WERI-Rb-1 (cell line): Measurements from ENCODE around the gene UNC5CL.

Experiments used
- DNase-seq: peaks from one replicate; pipeline ENCODE4 v3.0.0-alpha.2; 2020
- H3K27ac ChIP-seq: fragments of 250-450 bp; sonication (Bioruptor Pico); 2 replicates; pipeline ENCODE4 v1.5.1; 2020; ENCODE audit warnings: mild to moderate bottlenecking, moderate library complexity
- H3K27me3 ChIP-seq: fragments of 250-450 bp; sonication (Bioruptor Pico); 2 replicates; pipeline ENCODE4 v1.5.1; 2021; ENCODE audit warnings: mild to moderate bottlenecking, low read depth, moderate library complexity; ENCODE audit not compliant: insufficient read depth, severe bottlenecking
- H3K36me3 ChIP-seq: fragments of 250-450 bp; sonication (Bioruptor Pico); 2 replicates; pipeline ENCODE4 v1.5.1; 2020; ENCODE audit warnings: mild to moderate bottlenecking, moderate library complexity
- H3K4me3 ChIP-seq: 2 replicates; pipeline ENCODE4 v1.5.1; 2011; ENCODE audit warnings: low read depth, mild to moderate bottlenecking, control low read depth, low read length
- H3K9me3 ChIP-seq: fragments of 250-450 bp; sonication (Bioruptor Pico); 2 replicates; pipeline ENCODE4 v1.5.1; 2021; ENCODE audit warnings: mild to moderate bottlenecking, moderate library complexity; ENCODE audit not compliant: severe bottlenecking
- TF ChIP-seq, protein P1 (sequence below): IDR thresholded peaks from 2 replicates; pipeline ENCODE4 v1.5.1; 2011; ENCODE audit warnings: low read depth, mild to moderate bottlenecking, control low read depth, inconsistent platforms, low read length

The UNC5CL gene

DNA sequence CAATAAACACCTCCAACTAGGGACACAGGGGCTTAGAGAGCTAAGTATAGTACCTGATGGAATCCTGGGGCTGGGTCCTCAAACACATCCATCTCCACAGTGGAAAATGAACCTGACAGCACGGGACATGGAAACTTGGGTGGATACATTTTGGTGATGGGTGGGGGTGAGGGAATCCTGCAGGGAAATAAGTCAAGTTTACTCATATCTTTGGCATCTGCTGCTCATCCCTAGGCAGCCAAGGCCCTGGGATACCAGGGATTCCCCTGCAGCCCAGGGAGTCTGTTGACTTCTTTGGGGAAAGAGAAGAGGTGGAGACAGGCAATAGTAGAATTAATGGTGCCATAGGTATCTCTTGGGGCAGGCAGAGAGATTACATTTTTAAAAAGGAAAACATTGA is 20.5 kb upstream of the UNC5CL start:
- Histone ChIP-seq H3K36me3 (peaks cover 31% of the 10 kb centered on the region), H3K27me3 (no peaks in the 10 kb centered on the region), H3K27ac (no peak overlapping the region), H3K4me3 (no peak overlapping the region), H3K9me3 (no peaks in the 10 kb centered on the region)
- no peak for DNase-seq
- TF ChIP-seq, protein P1, sequence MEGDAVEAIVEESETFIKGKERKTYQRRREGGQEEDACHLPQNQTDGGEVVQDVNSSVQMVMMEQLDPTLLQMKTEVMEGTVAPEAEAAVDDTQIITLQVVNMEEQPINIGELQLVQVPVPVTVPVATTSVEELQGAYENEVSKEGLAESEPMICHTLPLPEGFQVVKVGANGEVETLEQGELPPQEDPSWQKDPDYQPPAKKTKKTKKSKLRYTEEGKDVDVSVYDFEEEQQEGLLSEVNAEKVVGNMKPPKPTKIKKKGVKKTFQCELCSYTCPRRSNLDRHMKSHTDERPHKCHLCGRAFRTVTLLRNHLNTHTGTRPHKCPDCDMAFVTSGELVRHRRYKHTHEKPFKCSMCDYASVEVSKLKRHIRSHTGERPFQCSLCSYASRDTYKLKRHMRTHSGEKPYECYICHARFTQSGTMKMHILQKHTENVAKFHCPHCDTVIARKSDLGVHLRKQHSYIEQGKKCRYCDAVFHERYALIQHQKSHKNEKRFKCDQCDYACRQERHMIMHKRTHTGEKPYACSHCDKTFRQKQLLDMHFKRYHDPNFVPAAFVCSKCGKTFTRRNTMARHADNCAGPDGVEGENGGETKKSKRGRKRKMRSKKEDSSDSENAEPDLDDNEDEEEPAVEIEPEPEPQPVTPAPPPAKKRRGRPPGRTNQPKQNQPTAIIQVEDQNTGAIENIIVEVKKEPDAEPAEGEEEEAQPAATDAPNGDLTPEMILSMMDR, result no peak

DNA sequence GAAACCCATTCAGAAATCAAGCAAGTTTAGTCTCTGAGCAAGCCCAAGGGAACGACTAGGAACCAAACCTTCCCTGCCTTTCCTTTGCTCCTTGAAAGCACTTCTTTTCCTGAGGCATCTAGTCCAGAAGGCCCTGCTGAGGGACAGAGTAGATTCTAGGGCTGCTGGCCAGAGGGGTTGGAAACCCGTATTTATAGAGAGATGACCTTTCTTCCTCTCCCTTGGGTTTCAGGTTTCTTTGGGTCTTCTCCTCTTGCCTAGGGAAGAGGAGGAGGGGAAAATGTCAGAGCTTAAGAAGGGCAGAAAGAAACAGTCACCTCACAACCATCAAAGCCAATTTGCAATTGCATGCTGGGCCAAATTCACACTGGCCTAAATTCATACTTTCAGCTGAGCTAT is 19.8 kb upstream of the UNC5CL start:
- no peak for DNase-seq
- H3K36me3 ChIP-seq, result peaks cover 23% of the 10 kb centered on the region
- no peak overlapping the region for H3K27ac ChIP-seq
- no peak overlapping the region for H3K4me3 ChIP-seq
- TF ChIP-seq, protein P1, result no peak
- no peaks in the 10 kb centered on the region for H3K9me3 ChIP-seq
- H3K27me3 ChIP-seq, result no peaks in the 10 kb centered on the region

DNA sequence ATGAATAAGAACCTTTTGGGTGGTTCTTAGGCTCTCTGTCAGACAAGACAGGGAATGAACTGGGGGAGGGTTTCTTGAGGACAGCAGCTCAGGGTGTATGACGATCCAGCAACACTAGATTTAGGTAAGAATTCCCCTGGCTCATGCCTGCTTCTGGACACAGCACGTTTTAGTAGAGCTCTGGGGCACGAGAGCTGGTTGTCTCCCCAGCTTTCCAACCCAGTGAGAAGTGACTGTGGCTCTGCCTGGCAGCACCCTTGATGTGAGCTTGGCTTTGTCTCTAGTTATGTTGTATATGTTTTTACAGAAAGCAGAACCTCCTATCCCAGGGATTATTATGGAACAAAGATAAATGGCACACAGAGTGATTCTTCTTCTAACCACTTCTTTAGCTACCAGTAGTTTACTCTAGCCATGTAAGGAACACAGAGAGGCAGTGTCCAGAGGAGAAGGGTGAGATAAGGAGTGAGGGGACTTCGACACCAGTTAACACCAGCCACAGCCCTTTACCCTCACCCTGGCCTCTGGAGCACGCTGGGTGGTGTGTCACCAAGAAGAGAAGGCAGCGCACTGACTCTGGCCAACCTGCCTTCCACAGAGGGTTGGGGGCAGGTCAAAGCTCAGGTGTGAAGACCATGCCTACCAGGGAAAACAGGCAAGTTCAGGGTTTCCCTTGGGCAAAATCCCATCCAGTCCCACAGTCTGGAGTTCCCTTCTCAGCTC is 17.9 kb upstream of the UNC5CL start:
- TF ChIP-seq, protein P1, result no peak
- no peaks in the 10 kb centered on the region for H3K9me3 ChIP-seq
- H3K27ac ChIP-seq, result no peak overlapping the region
- no peaks in the 10 kb centered on the region for H3K27me3 ChIP-seq
- no peak overlapping the region for H3K4me3 ChIP-seq
- no peak for DNase-seq
- peaks cover 8% of the 10 kb centered on the region for H3K36me3 ChIP-seq

DNA sequence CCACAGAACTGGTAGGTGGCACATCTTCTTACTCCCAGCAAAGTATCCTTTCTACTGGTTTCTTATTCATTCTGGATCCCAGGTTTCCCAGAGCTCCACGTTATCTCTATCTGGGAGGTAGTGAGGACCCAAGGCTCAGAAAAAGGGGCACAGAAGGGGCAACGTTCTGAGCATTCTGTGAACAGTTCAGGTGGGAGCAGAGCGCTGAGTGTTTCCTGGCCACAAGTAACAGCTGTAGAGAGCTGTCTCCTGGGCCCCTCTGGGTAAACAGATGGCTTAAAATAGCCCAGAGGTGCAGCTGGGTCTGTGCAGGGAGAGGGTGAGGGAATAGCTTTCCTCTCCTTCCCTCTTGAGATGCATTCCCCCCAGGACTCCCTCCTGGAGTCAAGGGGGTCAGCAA is 16.1 kb upstream of the UNC5CL start:
- no peak for DNase-seq
- Histone ChIP-seq H3K36me3 (no peaks in the 10 kb centered on the region), H3K4me3 (no peak overlapping the region), H3K9me3 (no peaks in the 10 kb centered on the region), H3K27me3 (no peaks in the 10 kb centered on the region), H3K27ac (peak overlapping the region; percentile 85)
- TF ChIP-seq, protein P1, result no peak

DNA sequence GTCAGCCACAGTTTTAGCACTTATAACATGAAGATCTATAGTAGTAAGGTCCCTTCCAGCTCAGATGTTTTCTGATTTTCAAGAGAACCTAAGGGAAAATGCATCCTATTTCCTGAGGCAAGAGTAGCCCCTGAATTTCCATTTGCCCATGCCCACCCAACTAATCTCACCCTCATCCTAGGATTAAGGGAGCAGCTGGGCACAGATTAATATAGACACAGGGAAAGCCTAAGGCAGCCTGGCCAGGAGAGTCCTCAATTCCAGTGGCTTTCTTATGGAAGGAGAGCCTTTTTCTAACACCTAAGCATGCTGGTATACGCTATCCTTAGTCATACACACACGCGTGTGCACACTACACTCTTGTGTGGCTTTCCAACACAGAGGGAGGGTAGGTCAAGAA is 15.5 kb upstream of the UNC5CL start:
- H3K27me3 ChIP-seq, result no peaks in the 10 kb centered on the region
- H3K9me3 ChIP-seq, result no peaks in the 10 kb centered on the region
- DNase-seq, result peak; percentile 57
- H3K27ac ChIP-seq, result peak overlapping the region; percentile 85
- H3K4me3 ChIP-seq, result no peak overlapping the region
- TF ChIP-seq, protein P1, result no peak
- H3K36me3 ChIP-seq, result no peaks in the 10 kb centered on the region

DNA sequence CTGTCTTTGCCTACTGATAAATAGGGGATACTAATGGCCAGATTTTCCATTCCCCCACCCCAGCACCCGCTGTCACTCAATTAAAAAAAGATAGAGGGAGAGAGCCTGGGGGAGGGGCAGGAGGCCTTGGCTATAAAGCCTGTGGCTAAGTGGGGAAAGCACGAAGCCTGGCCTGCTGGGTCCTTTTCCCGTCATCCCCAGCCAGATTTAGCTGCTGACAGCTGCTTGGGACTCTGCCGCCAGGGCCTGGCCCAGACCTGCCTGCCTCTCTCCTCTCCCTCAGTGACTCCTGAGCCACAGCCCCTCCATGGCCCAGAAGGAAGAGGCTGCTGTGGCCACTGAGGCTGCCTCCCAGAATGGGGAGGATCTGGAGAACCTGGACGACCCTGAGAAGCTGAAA is 14.0 kb upstream of the UNC5CL start, which contains the start of gene APOBEC2:
Gene APOBEC2, plus strand, starts transcription at position 162 of the 400 bp plus-strand sequence. Its CDS starts 146 bp downstream, at position 308.
- H3K9me3 ChIP-seq, result no peaks in the 10 kb centered on the region
- TF ChIP-seq, protein P1, result no peak
- DNase-seq, result peak; percentile 94
- peak within 1 kb of the TSS; percentile 85 for H3K27ac ChIP-seq
- no peaks in the 10 kb centered on the region for H3K36me3 ChIP-seq
- no peaks in the 10 kb centered on the region for H3K27me3 ChIP-seq
- no peak within 1 kb of the TSS; the same call in 1 of the 2 replicates for H3K4me3 ChIP-seq
